CD8-positive, alpha-beta memory T cell (primary cell): ENCODE data around the gene SNAPIN. TPM values are rescaled to one million over a fixed set of nuclear protein-coding genes. Genes with fewer than 3 reads are reported as not detected.
"Not testable (repeated sequence)": the region's sequence is repeated elsewhere in the genome, so short reads cannot be mapped to it uniquely, and the experiment has no call there.

Experiments
- CTCF ChIA-PET: fragments of 350-600 bp; sonication (Branson Sonifier 250); formaldehyde crosslinking; loops from one replicate; lab custom pipeline; 2021; ENCODE audit warnings: antibody characterized with exemption; lab: Charles Lee
- POLR2A ChIA-PET: fragments of 350-600 bp; sonication (Branson Sonifier 250); formaldehyde crosslinking; loops from one replicate; lab custom pipeline; 2021; ENCODE audit warnings: antibody characterized with exemption; lab: Charles Lee
- DNase-seq, 5 donors: peaks; one replicate each; pipeline versions ENCODE4 v3.0.0 to v3.0.0-alpha.2; 2020 to 2022; ENCODE audit warnings: mixed read lengths in 1 of 5
- H3K27ac ChIP-seq: one replicate; pipeline ENCODE4 v1.7.0; 2013; ENCODE audit warnings: low read depth, mild to moderate bottlenecking, low read length, moderate library complexity
- H3K27me3 ChIP-seq: 2 replicates; pipeline ENCODE4 v1.7.0; 2013; ENCODE audit warnings: low read length, mild to moderate bottlenecking; ENCODE audit not compliant: insufficient read depth, poor library complexity, severe bottlenecking
- H3K36me3 ChIP-seq: 2 replicates; pipeline ENCODE4 v1.7.0; 2013; ENCODE audit warnings: mild to moderate bottlenecking, low read length, moderate library complexity; ENCODE audit not compliant: insufficient read depth
- H3K4me1 ChIP-seq: 2 replicates; pipeline ENCODE4 v1.7.0; 2013; ENCODE audit warnings: mild to moderate bottlenecking, low read length, moderate library complexity; ENCODE audit not compliant: insufficient read depth
- H3K4me3 ChIP-seq: 2 replicates; pipeline ENCODE4 v1.7.0; 2013; ENCODE audit warnings: mild to moderate bottlenecking, low read length
- H3K9me3 ChIP-seq: 2 replicates; pipeline ENCODE4 v1.7.0; 2013; ENCODE audit warnings: mild to moderate bottlenecking, low read length
- H3K27ac Mint-ChIP-seq, 8 donors: one replicate each; pipeline ENCODE4 v1.8.0; 2020 to 2021; ENCODE audit warnings: mixed read lengths in 8 of 8, mild to moderate bottlenecking in 6 of 8, inconsistent platforms in 3 of 8, moderate library complexity in 3 of 8
- H3K27me3 Mint-ChIP-seq, 2 donors: one replicate each; pipeline ENCODE4 v1.8.0; 2020 to 2021; ENCODE audit warnings: mixed read lengths in 2 of 2, mild to moderate bottlenecking in 1 of 2, moderate library complexity in 1 of 2
- H3K36me3 Mint-ChIP-seq, 3 donors: one replicate each; pipeline ENCODE4 v1.8.0; 2020 to 2021; ENCODE audit warnings: mixed read lengths in 3 of 3, inconsistent platforms in 1 of 3, mild to moderate bottlenecking in 1 of 3
- H3K4me1 Mint-ChIP-seq, 3 donors: one replicate each; pipeline ENCODE4 v1.8.0; 2020 to 2021; ENCODE audit warnings: mixed read lengths in 3 of 3, inconsistent platforms in 1 of 3, mild to moderate bottlenecking in 1 of 3
- H3K4me3 Mint-ChIP-seq, 7 donors: one replicate each; pipeline ENCODE4 v1.8.0; 2020 to 2021; ENCODE audit warnings: mixed read lengths in 7 of 7, mild to moderate bottlenecking in 6 of 7, moderate library complexity in 4 of 7, inconsistent platforms in 2 of 7
- H3K9me3 Mint-ChIP-seq, 5 donors: one replicate each; pipeline ENCODE4 v1.8.0; 2020 to 2022; ENCODE audit warnings: mixed read lengths in 5 of 5, mild to moderate bottlenecking in 3 of 5, moderate library complexity in 2 of 5, inconsistent platforms in 1 of 5
- polyA plus RNA-seq: library from polyadenylated mRNA; unstranded; fragments of 300-500 nt; fragmentation: Illumina TruSeq; gene quantifications from one replicate; pipeline ENCODE4 v1.2.3, GENCODE V29; 2021
- total RNA-seq, 2 experiments: library from RNA; stranded (reverse); gene quantifications; one replicate each; pipeline ENCODE4 v1.2.3, GENCODE V29; 2021

Gene SNAPIN
- total and polyA plus RNA-seq, 3 experiments from 2014 or later: 36.7 to 87.7 (median 39.0) TPM

DNA sequence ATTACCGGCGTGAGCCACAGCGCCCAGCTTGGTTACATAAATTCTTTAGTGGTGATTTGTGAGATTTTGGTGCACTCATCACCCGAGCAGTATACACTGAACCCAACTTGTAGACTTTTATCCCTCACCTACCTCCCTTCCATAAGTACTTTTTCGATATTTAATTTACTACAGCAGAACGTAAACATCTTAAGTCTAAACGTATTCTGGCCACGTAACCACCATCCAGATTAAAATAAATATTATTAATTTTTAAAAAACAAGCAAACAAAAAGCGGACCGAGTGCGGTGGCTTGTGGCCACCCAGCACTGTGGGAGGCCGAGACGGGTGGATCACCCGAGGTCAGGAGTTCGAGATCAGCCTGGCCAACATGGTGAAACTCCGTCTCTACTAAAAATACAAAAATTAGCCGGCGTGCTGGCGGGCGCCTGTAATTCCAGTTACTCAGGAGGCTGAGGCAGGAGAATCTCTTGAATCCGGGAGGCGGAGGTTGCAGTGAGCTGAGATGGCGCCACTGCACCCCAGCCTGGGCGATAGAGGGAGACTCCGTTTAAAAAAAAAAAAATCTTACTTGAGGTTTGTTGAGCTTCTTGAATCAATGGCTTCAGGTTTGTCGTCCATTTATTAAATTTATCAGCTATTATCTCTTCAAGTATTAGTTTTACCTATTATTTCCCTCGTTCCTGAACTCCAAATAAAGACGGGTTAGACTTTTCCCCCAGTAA, 13.3 kb downstream of the SNAPIN start:
- peak in 2 of 5 donors; percentile 28 to 67 for DNase-seq
- not testable (repeated sequence) for H3K27ac Mint-ChIP-seq, H3K9me3 ChIP-seq, H3K27me3 Mint-ChIP-seq, H3K9me3 Mint-ChIP-seq, H3K27me3 ChIP-seq, H3K4me3 Mint-ChIP-seq
- Mint-ChIP-seq H3K4me1 (peaks cover 11 to 21% (median 12%) of the 10 kb centered on the region in 3 donors), H3K36me3 (peaks cover 9 to 18% (median 13%) of the 10 kb centered on the region in 3 donors)
- Histone ChIP-seq H3K4me1 (peaks cover 30% of the 10 kb centered on the region), H3K27ac (peak overlapping the region; percentile 84), H3K36me3 (peaks cover 22% of the 10 kb centered on the region), H3K4me3 (peak overlapping the region; percentile 92)
- POLR2A ChIA-PET: interaction anchor here (0.6 to 2.6 kb wide), 6 partner anchors 12 to 319 kb away, joined by 3 to 18 read pairs (median 7); partner anchors contain the start of genes CHTOP, JTB and RPS27
- CTCF ChIA-PET: interaction anchor here (0.7 to 2.0 kb wide), 7 partner anchors 9 to 314 kb away, joined by 3 to 6 read pairs (median 3); partner anchors contain the start of genes RAB13 and SNAPIN

DNA sequence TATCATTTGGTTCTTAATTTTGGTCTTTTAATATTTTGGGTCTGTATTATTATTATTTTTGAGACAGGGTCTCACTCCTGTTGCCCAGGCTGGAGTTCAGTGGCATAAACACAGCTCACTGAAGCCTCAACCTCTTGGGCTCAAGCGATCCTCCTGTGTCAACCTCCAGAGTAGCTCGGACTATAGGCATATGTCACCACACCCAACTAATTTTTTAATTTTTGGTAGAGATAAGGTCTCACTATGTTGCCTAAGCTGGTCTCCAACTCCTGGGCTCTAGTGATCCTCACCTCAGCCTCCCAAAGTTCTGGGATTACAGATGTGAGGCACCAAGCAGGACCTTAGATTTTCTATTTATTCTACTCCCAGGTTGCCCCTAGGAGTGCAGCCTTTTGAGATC, 15.0 kb downstream of the SNAPIN start:
- H3K4me3 ChIP-seq: no peak overlapping the region
- H3K4me1 ChIP-seq: peaks cover 35% of the 10 kb centered on the region
- H3K4me3 Mint-ChIP-seq: peak overlapping the region; percentile 18 to 80 (median 67)
- no peaks in the 10 kb centered on the region for H3K9me3 Mint-ChIP-seq
- H3K27me3 Mint-ChIP-seq: peaks cover 12 to 21% of the 10 kb centered on the region in 2 donors
- CTCF ChIA-PET: interaction anchor here (0.7 to 1.4 kb wide), 2 partner anchors 14 to 163 kb away, joined by 3 to 4 read pairs; no protein-coding TSS in a partner anchor
- no peak overlapping the region for H3K27ac ChIP-seq
- H3K4me1 Mint-ChIP-seq: peaks cover 11 to 27% (median 13%) of the 10 kb centered on the region in 3 donors
- DNase-seq: no peak
- POLR2A ChIA-PET: no interaction called here
- peaks cover 4% of the 10 kb centered on the region for H3K36me3 ChIP-seq
- no peaks in the 10 kb centered on the region for H3K9me3 ChIP-seq
- peaks cover 18% of the 10 kb centered on the region for H3K27me3 ChIP-seq
- H3K27ac Mint-ChIP-seq: peak overlapping the region in 2 of 8 donors; percentile 72 to 93
- peaks cover 0 to 1% (median under 1%) of the 10 kb centered on the region in 3 donors for H3K36me3 Mint-ChIP-seq

DNA sequence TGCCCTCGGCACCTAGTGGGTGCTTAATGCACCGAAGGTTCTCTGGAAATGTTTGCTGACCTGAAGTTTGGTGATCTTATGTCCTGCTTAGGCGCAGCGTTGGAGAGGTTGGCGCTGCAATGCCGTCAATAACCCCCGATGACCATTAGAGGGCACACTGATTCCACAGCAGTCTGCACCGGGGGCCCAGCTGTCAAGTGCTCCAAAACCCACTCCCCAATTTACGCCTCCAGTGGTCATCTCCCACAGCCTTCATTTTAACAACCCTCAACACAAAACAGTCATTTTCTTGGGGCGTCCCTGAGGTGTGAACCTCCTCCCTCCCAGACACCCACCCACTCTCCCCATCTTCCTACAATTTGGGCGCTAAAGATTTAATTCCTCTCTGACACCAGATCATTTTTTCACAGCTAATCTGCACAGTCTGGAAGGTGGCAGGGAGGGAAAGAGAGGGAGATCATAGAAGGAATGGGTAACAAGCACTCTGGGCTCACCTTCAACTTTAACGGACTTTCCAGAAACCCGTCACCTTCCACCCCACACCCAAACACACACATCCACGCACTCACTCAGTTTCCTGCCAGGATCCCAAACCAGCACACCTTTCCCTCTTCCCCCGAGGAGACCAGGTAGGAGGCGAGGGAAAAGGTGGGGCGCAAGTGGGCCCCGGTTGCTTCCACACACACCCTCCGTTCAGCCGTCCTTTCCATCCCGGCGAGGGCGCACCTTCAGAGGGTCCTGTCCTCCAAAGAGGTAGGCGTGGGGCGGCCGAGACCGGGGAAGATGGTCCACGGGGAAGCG, 19.4 kb downstream of the SNAPIN start:
- CTCF ChIA-PET: interaction anchor here (0.8 to 1.8 kb wide), 11 partner anchors 8 to 309 kb away, joined by 3 to 9 read pairs (median 3); partner anchors contain the start of genes INTS3 and RAB13

DNA sequence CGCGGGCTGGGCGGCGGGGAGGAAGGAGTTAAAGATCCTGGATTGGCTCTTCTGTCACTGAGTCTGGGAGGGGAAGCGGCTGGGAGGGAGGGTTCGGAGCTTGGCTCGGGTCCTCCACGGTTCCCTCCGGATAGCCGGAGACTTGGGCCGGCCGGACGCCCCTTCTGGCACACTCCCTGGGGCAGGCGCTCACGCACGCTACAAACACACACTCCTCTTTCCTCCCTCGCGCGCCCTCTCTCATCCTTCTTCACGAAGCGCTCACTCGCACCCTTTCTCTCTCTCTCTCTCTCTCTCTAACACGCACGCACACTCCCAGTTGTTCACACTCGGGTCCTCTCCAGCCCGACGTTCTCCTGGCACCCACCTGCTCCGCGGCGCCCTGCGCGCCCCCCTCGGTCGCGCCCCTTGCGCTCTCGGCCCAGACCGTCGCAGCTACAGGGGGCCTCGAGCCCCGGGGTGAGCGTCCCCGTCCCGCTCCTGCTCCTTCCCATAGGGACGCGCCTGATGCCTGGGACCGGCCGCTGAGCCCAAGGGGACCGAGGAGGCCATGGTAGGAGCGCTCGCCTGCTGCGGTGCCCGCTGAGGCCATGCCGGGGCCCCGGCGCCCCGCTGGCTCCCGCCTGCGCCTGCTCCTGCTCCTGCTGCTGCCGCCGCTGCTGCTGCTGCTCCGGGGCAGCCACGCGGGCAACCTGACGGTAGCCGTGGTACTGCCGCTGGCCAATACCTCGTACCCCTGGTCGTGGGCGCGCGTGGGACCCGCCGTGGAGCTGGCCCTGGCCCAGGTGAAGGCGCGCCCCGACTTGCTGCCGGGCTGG, 20.2 kb downstream of the SNAPIN start, which contains the start of gene NPR1:
Gene NPR1, plus strand, starts transcription at position 170 of the 818 bp plus-strand sequence. Its CDS starts 421 bp downstream, at position 591.
- no peak within 1 kb of the TSS for H3K27ac ChIP-seq
- Mint-ChIP-seq H3K36me3 (peaks cover 0 to 1% (median 0%) of the 10 kb centered on the region in 3 donors), H3K27me3 (peaks cover 33 to 60% of the 10 kb centered on the region in 2 donors), H3K27ac (peak within 1 kb of the TSS in 2 of 8 donors; percentile 63 to 72), H3K9me3 (no peaks in the 10 kb centered on the region), H3K4me3 (peak within 1 kb of the TSS; percentile 82 to 92 (median 87)), H3K4me1 (peaks cover 20 to 26% (median 22%) of the 10 kb centered on the region in 3 donors)
- H3K4me3 ChIP-seq: peak within 1 kb of the TSS; percentile 45
- no peaks in the 10 kb centered on the region for H3K9me3 ChIP-seq
- peaks cover 20% of the 10 kb centered on the region for H3K4me1 ChIP-seq
- ChIA-PET POLR2A (interaction anchor here (1.4 kb wide), 1 partner anchor 45 kb away, joined by 3 read pairs; the partner anchor contains the start of gene CHTOP), CTCF (interaction anchor here (0.8 to 1.8 kb wide), 10 partner anchors 8 to 308 kb away, joined by 3 to 9 read pairs (median 3); partner anchors contain the start of genes INTS3 and RAB13)
- no peaks in the 10 kb centered on the region for H3K36me3 ChIP-seq
- DNase-seq: peak in 1 of 5 donors; percentile 10
- peaks cover 41% of the 10 kb centered on the region for H3K27me3 ChIP-seq

More for the DNA sequence above, 19.4 kb downstream of the SNAPIN start:
- Histone ChIP-seq H3K36me3 (no peaks in the 10 kb centered on the region), H3K9me3 (no peaks in the 10 kb centered on the region), H3K27me3 (peaks cover 41% of the 10 kb centered on the region), H3K4me3 (peak overlapping the region; percentile 45), H3K27ac (no peak overlapping the region), H3K4me1 (peaks cover 20% of the 10 kb centered on the region)
- no peaks in the 10 kb centered on the region for H3K9me3 Mint-ChIP-seq
- peaks cover 31 to 56% of the 10 kb centered on the region in 2 donors for H3K27me3 Mint-ChIP-seq
- DNase-seq: peak in 3 of 5 donors; percentile 18 to 56 (median 47)
- peak overlapping the region in 1 of 8 donors; percentile 72 for H3K27ac Mint-ChIP-seq
- H3K4me1 Mint-ChIP-seq: peaks cover 20 to 26% (median 22%) of the 10 kb centered on the region in 3 donors
- peak overlapping the region; percentile 65 to 92 (median 80) for H3K4me3 Mint-ChIP-seq
- H3K36me3 Mint-ChIP-seq: peaks cover 0 to 1% (median 0%) of the 10 kb centered on the region in 3 donors
- POLR2A ChIA-PET: interaction anchor here (1.4 kb wide), 1 partner anchor 44 kb away, joined by 3 read pairs; the partner anchor contains the start of gene CHTOP

DNA sequence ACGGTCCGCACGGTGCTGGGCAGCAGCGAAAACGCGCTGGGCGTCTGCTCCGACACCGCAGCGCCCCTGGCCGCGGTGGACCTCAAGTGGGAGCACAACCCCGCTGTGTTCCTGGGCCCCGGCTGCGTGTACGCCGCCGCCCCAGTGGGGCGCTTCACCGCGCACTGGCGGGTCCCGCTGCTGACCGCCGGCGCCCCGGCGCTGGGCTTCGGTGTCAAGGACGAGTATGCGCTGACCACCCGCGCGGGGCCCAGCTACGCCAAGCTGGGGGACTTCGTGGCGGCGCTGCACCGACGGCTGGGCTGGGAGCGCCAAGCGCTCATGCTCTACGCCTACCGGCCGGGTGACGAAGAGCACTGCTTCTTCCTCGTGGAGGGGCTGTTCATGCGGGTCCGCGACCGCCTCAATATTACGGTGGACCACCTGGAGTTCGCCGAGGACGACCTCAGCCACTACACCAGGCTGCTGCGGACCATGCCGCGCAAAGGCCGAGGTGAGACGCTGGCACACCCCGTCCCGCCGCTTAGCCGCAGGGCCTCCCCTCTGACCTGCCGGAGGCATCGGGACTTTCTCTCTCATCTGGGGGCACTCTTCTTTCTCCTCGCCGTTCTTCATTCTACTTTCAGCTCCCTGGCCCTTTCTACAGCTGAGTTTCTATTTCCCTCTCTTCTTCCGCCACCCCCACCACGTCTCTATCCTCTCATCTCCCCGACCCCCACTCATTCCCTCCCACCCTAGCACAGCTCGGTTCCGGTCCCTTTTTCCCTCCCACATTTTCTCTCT, 21.0 kb downstream of the SNAPIN start:
- H3K4me3 Mint-ChIP-seq: peak overlapping the region; percentile 74 to 92 (median 81)
- POLR2A ChIA-PET: no interaction called here
- no peaks in the 10 kb centered on the region for H3K9me3 ChIP-seq
- H3K27me3 Mint-ChIP-seq: peaks cover 37 to 65% of the 10 kb centered on the region in 2 donors
- peaks cover 0 to 1% (median 0%) of the 10 kb centered on the region in 3 donors for H3K36me3 Mint-ChIP-seq
- peak overlapping the region in 1 of 8 donors; percentile 80 for H3K27ac Mint-ChIP-seq
- no peak overlapping the region for H3K27ac ChIP-seq
- peak in 2 of 5 donors; percentile 33 to 58 for DNase-seq
- H3K4me1 ChIP-seq: peaks cover 20% of the 10 kb centered on the region
- no peaks in the 10 kb centered on the region for H3K9me3 Mint-ChIP-seq
- peak overlapping the region; percentile 45 for H3K4me3 ChIP-seq
- H3K4me1 Mint-ChIP-seq: peaks cover 20 to 26% (median 22%) of the 10 kb centered on the region in 3 donors
- CTCF ChIA-PET: interaction anchor here (0.8 to 1.8 kb wide), 5 partner anchors 8 to 267 kb away, joined by 3 to 9 read pairs (median 4); partner anchors contain the start of gene ILF2
- no peaks in the 10 kb centered on the region for H3K36me3 ChIP-seq
- H3K27me3 ChIP-seq: peaks cover 41% of the 10 kb centered on the region

DNA sequence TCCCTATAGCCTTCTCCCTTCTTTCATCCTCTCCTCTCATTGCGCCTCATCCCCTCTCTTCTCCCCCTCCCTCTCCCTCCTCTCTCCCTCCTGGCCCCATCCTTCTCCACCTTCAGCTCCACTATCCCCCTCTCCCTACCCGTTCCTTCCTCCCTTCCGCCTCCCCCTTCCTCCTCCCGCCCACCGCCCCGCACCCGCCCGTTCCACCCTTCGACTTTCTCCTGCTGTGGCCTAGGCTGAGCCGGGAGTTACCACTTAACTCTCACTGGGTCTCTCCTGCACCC, 21.6 kb downstream of the SNAPIN start:
- peaks cover 39 to 65% of the 10 kb centered on the region in 2 donors for H3K27me3 Mint-ChIP-seq
- H3K9me3 ChIP-seq: no peaks in the 10 kb centered on the region
- H3K27ac ChIP-seq: no peak overlapping the region
- peak overlapping the region; percentile 74 to 92 (median 81) for H3K4me3 Mint-ChIP-seq
- CTCF ChIA-PET: interaction anchor here (1.7 kb wide), 1 partner anchor 8 kb away, joined by 6 read pairs; the partner anchor contains the start of gene ILF2
- no peak overlapping the region for H3K4me3 ChIP-seq
- no peaks in the 10 kb centered on the region for H3K36me3 ChIP-seq
- no peak overlapping the region for H3K27ac Mint-ChIP-seq
- H3K9me3 Mint-ChIP-seq: no peaks in the 10 kb centered on the region
- H3K4me1 ChIP-seq: peaks cover 20% of the 10 kb centered on the region
- no peak for DNase-seq
- H3K36me3 Mint-ChIP-seq: peaks cover 0 to 1% (median 0%) of the 10 kb centered on the region in 3 donors
- peaks cover 41% of the 10 kb centered on the region for H3K27me3 ChIP-seq
- POLR2A ChIA-PET: no interaction called here
- H3K4me1 Mint-ChIP-seq: peaks cover 20 to 26% (median 22%) of the 10 kb centered on the region in 3 donors
